ENCODE results near the gene CARMIL1. TPM values are rescaled to one million over a fixed set of nuclear protein-coding genes. Genes with fewer than 3 reads are reported as not detected.

Gene CARMIL1
- total RNA-seq, 2 experiments from 2014 or later = 3.6 to 4.1 TPM

DNA sequence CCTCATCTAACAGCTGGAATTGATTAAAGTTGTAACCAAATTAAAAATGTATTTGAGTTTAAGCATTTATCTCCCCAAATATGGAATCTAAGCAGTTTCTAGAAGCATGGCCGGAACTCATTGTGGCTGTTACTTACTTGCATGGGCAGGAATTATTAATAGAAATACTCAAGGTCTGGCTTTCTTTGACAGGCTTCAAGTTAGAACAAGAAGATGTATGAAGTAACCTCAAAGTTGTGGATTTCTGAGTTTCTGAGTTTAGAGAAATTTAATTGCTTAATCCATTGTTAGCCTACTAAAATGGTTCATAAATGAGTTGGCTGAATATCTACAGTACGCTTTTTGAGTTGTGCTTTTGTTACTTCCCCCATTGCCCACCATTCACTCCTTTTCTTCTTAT, 7.7 kb downstream of the CARMIL1 start:
- Mint-ChIP-seq H3K4me1 (ENCODE audit: low read depth) (peaks cover 8% of the 10 kb centered on the region), H3K36me3 (ENCODE audit: low read depth) (peaks cover 4% of the 10 kb centered on the region), H3K4me3 (no peak overlapping the region), H3K27me3 (no peaks in the 10 kb centered on the region), H3K27ac (no peak overlapping the region), H3K9me3 (no peaks in the 10 kb centered on the region)
- TF ChIP-seq, protein P1, sequence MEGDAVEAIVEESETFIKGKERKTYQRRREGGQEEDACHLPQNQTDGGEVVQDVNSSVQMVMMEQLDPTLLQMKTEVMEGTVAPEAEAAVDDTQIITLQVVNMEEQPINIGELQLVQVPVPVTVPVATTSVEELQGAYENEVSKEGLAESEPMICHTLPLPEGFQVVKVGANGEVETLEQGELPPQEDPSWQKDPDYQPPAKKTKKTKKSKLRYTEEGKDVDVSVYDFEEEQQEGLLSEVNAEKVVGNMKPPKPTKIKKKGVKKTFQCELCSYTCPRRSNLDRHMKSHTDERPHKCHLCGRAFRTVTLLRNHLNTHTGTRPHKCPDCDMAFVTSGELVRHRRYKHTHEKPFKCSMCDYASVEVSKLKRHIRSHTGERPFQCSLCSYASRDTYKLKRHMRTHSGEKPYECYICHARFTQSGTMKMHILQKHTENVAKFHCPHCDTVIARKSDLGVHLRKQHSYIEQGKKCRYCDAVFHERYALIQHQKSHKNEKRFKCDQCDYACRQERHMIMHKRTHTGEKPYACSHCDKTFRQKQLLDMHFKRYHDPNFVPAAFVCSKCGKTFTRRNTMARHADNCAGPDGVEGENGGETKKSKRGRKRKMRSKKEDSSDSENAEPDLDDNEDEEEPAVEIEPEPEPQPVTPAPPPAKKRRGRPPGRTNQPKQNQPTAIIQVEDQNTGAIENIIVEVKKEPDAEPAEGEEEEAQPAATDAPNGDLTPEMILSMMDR (IDR thresholded peaks at IDR 0.05) = no peak
- intact Hi-C loops (cut with micrococcal nuclease) = no loop called here
- ChIA-PET CTCF (interaction anchor here (0.7 to 1.0 kb wide), 2 partner anchors 8 to 22 kb away, joined by 3 to 5 read pairs; partner anchors contain the start of gene CARMIL1), POLR2A (interaction anchor here (0.5 to 0.6 kb wide), 2 partner anchors 36 to 46 kb away, joined by 3 to 4 read pairs; no protein-coding TSS in a partner anchor)
- ATAC-seq = no peak
- DNase-seq = no peak

DNA sequence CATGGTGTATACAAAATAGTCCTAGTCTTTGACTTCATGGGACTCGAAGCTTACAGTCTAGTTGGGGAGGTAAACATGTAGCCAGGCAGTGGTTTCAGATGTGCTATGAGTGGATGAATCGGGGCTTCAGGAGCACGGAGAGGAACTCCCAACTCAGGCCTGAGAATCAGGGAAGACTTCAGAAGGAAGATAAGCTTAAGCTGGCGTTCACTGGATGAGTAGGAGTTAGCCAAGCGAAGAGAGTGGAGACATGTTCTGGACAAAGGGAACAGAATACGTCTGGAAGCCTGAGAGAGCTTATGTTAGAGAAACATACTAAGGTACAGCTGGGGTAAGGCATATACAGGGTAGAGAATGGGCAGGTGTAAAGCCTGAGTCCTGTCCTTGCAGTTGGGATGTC, 8.8 kb downstream of the CARMIL1 start:
- intact Hi-C loops (cut with micrococcal nuclease) = no loop called here
- ATAC-seq (no peak), DNase-seq (no peak)
- ChIA-PET POLR2A (no interaction called here), CTCF (interaction anchor here (0.7 to 1.3 kb wide), 2 partner anchors 9 to 202 kb away, joined by 3 read pairs; no protein-coding TSS in a partner anchor)
- peaks cover 4% of the 10 kb centered on the region for H3K4me1 Mint-ChIP-seq (ENCODE audit: low read depth)
- no peak overlapping the region for H3K27ac Mint-ChIP-seq
- H3K36me3 Mint-ChIP-seq (ENCODE audit: low read depth) = peaks cover 4% of the 10 kb centered on the region
- H3K9me3 Mint-ChIP-seq = no peaks in the 10 kb centered on the region
- TF ChIP-seq, protein P1 (IDR thresholded peaks at IDR 0.05) = no peak
- no peak overlapping the region for H3K4me3 Mint-ChIP-seq
- no peaks in the 10 kb centered on the region for H3K27me3 Mint-ChIP-seq

DNA sequence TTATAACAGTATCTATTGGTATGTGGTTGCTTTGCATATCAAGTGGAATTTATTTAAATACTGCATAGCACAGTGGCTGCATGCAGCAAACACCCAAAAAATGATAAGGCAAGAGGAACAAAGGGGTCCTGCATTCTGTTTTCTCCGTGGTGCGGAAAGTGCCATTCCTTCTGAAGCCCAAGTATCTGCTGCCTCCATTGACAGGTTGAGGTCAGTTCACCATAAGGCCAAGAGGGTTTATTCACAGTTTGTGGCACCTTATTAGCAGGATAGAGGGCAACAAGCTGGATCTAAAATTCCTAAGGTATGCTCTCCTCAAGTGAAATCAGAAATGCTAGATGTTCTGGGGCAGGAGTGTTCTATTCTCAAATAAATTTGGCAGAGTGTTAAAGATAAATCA, 9.3 kb downstream of the CARMIL1 start:
- no peak for ATAC-seq

DNA sequence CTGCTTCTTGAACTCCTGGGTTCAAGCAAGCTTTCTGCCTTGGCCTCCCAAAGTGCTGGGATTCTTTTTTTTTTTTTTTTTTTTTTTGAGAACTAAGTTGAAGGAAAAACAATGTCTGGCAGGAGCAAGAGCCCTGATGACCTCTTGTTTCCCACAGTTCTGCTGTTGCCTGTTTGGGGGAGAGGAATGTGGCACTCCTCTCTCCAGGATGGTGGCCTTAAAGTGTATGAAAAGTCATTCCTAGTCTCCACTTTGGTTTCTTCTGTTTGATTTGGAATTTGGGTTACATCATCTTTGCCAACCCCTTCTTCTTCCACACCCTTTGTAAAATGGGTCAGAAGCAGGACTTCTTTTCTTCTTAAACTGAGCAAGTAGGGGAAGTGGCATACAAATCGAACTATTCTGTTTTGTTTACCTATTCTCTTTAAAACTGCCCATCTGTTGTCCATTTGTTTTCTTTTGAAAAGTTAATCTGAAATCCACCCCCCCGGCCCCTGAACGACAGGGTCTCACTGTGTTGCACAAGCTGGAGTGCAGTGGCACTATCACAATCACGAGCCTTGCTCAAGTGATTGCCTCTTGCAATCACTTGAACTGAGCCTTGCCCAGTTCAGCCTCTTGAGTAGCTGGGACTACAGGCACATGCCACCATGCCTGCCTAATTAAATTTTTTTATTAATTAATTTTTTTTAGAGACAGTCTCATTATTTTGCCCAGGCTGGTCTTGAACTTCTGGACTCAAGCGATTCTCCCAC, 11.3 kb downstream of the CARMIL1 start:
- CTCF ChIA-PET = interaction anchor here (0.9 kb wide), 1 partner anchor 11 kb away, joined by 3 read pairs; the partner anchor contains the start of gene CARMIL1
- no peak overlapping the region for H3K27ac Mint-ChIP-seq
- H3K9me3 Mint-ChIP-seq = no peaks in the 10 kb centered on the region

More for the DNA sequence above, 9.3 kb downstream of the CARMIL1 start:
- H3K4me1 Mint-ChIP-seq (ENCODE audit: low read depth) = peaks cover 4% of the 10 kb centered on the region
- DNase-seq = no peak
- TF ChIP-seq, protein P1 (IDR thresholded peaks at IDR 0.05) = no peak
- no peak overlapping the region for H3K27ac Mint-ChIP-seq
- H3K9me3 Mint-ChIP-seq = no peaks in the 10 kb centered on the region
- CTCF ChIA-PET = interaction anchor here (0.7 to 1.3 kb wide), 2 partner anchors 10 to 202 kb away, joined by 3 read pairs; no protein-coding TSS in a partner anchor
- peaks cover 4% of the 10 kb centered on the region for H3K36me3 Mint-ChIP-seq (ENCODE audit: low read depth)
- no peak overlapping the region for H3K4me3 Mint-ChIP-seq
- intact Hi-C loops (cut with micrococcal nuclease) = no loop called here
- POLR2A ChIA-PET = no interaction called here
- H3K27me3 Mint-ChIP-seq = no peaks in the 10 kb centered on the region

More for the DNA sequence above, 11.3 kb downstream of the CARMIL1 start:
- intact Hi-C loops (cut with micrococcal nuclease) = no loop called here
- ATAC-seq (no peak), DNase-seq (no peak)
- H3K4me3 Mint-ChIP-seq = no peak overlapping the region
- H3K4me1 Mint-ChIP-seq (ENCODE audit: low read depth) = peaks cover 9% of the 10 kb centered on the region
- H3K27me3 Mint-ChIP-seq = no peaks in the 10 kb centered on the region
- POLR2A ChIA-PET = no interaction called here
- TF ChIP-seq, protein P1 (IDR thresholded peaks at IDR 0.05) = no peak
- H3K36me3 Mint-ChIP-seq (ENCODE audit: low read depth) = peaks cover 4% of the 10 kb centered on the region

Measured in activated CD8-positive, alpha-beta T cell treated with anti-CD3 and anti-CD28 coated beads for 36 hours (primary cell).